ENCODE results near the gene YES1. TPM values are rescaled to one million over a fixed set of nuclear protein-coding genes. Genes with fewer than 3 reads are reported as not detected.

The YES1 gene
- total and polyA plus RNA-seq, 2 of the 13 experiments (the other 11 are each of a cell fraction or from before 2014, with no cell fraction given), result 17.2 to 70.8 TPM

DNA sequence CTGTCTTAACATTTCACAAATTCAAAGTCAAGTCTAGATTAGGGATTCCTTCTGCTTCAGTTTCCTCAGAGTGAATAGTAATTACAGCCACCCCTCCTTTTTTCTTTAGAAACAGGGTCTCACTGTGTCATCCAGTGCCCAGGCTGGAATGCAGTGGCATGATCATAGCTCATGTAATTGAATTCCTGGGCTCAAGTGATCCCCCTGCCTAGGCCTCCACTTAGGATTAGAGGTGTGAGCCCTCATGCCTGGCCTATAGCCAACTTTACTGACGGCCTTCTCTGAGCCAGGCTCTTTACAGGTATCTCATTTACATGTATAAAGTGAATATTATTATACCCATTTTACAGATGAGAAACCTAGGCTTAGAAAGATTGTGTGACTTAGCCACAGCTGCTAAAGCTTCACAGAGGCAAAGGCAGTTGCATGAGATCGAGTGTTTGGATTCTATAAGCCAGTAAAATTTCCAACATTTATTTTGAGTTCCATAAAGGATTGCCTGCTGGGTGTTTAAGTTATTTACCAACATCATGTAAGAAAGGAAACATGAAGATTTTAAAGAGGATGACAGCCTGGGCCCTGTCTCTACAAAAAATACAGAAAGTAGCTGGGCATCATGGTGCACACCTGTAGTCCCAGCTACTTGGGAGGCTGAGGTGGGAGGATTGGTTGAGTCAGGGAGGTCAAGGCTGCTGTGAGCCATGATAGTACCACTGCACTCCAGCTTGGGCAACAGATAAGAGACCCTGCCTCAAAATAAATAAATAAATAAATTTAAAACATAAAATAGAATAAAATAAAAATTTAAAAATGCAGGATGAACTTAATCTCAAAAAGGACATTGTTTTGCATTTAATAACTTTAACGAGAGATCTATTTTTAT lies 101.4 kb downstream of the YES1 start:
- intact Hi-C loops (cut with micrococcal nuclease; ENCODE audit: unreplicated experiment), result loop anchor here (2.0 kb wide), 1 partner anchor 52 kb away; no protein-coding TSS in a partner anchor
- Histone ChIP-seq H3K9ac (ENCODE audit: insufficient read depth, low read depth, low read length) (peak overlapping the region; percentile 82; the same call in 1 of the 2 replicates), H3K27me3 (ENCODE audit: control insufficient read depth in 1 of 2, insufficient read depth in 2 of 2, low read length in 2 of 2) (no peaks in the 10 kb centered on the region), H3K27ac (ENCODE audit: extremely low read length, insufficient read depth, low read length) (no peak overlapping the region), H3K79me2 (ENCODE audit: insufficient read depth, low read length) (peaks cover 39% of the 10 kb centered on the region), H2AFZ (ENCODE audit: low read length) (no peak overlapping the region), H3K4me1 (ENCODE audit: insufficient read depth, low read length) (peaks cover 23% of the 10 kb centered on the region), H3K9me3 (ENCODE audit: low read length) (no peaks in the 10 kb centered on the region), H3K4me3 (replicated peaks in 1 of 3; ENCODE audit: insufficient read depth in 1 of 3, low read depth in 2 of 3, low read length in 3 of 3) (peak overlapping the region; percentile 65 to 79 (median 72); a peak in 5 of 6 replicates), H3K4me2 (ENCODE audit: low read depth, low read length) (peak overlapping the region; percentile 96), H4K20me1 (ENCODE audit: insufficient read depth, low read length) (no peaks in the 10 kb centered on the region), H3K36me3 (replicated peaks in 1 of 2; ENCODE audit: control insufficient read depth in 1 of 2, insufficient read depth in 2 of 2, low read length in 2 of 2) (peaks cover 0 to 18% of the 10 kb centered on the region in 2 experiments; a peak in 4 of 5 replicates)
- in situ Hi-C loops (cut with HindIII; ENCODE audit: extremely low pct_ligation_motif_present, low pct_unique_long_range_greater_than_20kb), result no loop called here
- no peak for ATAC-seq
- POLR2A ChIA-PET, result interaction anchor here (0.6 to 1.4 kb wide), 3 partner anchors 8 to 28 kb away, joined by 3 to 5 read pairs (median 5); no protein-coding TSS in a partner anchor
- TF ChIP-seq, protein P1, sequence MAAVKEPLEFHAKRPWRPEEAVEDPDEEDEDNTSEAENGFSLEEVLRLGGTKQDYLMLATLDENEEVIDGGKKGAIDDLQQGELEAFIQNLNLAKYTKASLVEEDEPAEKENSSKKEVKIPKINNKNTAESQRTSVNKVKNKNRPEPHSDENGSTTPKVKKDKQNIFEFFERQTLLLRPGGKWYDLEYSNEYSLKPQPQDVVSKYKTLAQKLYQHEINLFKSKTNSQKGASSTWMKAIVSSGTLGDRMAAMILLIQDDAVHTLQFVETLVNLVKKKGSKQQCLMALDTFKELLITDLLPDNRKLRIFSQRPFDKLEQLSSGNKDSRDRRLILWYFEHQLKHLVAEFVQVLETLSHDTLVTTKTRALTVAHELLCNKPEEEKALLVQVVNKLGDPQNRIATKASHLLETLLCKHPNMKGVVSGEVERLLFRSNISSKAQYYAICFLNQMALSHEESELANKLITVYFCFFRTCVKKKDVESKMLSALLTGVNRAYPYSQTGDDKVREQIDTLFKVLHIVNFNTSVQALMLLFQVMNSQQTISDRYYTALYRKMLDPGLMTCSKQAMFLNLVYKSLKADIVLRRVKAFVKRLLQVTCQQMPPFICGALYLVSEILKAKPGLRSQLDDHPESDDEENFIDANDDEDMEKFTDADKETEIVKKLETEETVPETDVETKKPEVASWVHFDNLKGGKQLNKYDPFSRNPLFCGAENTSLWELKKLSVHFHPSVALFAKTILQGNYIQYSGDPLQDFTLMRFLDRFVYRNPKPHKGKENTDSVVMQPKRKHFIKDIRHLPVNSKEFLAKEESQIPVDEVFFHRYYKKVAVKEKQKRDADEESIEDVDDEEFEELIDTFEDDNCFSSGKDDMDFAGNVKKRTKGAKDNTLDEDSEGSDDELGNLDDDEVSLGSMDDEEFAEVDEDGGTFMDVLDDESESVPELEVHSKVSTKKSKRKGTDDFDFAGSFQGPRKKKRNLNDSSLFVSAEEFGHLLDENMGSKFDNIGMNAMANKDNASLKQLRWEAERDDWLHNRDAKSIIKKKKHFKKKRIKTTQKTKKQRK (IDR thresholded peaks at IDR 0.05; ENCODE audit: low read length), result no peak
- TF ChIP-seq ZNF629 (CRISPR knock-in tag; conservative IDR thresholded peaks at IDR 0.05) (peak; percentile 88), ZNF3 (CRISPR knock-in tag; IDR thresholded peaks at IDR 0.05) (peak; percentile 96)
- CTCF ChIA-PET (ENCODE audit: low intra/inter-chr PET ratio, low total read pairs), result no interaction called here
- BruUV-seq (replicated peaks), result no TSS peak
- 94% methylated on average over 3 of the region's 3 CpGs for WGBS (ENCODE audit: low lambda C conversion rate)
- FAIRE-seq, result no peak
- DNase-seq (ENCODE audit: low spot score), result no peak

All from HepG2 (cell line).